GM12872 (cell line): ENCODE measurements around the gene ABLIM2.

Experiments used
- CTCF ChIP-seq: IDR thresholded peaks from 3 replicates; pipeline ENCODE4 v1.5.1; 2011; ENCODE audit warnings: low read depth, mild to moderate bottlenecking, low read length, moderate library complexity; ENCODE audit not compliant: insufficient read depth

The ABLIM2 gene

GRCh38 chr4:8093587-8094274, 64.9 kb downstream of the ABLIM2 start:
- no peak for TF ChIP-seq CTCF

GRCh38 chr4:8092282-8092681, 66.3 kb downstream of the ABLIM2 start:
- no peak for TF ChIP-seq CTCF

GRCh38 chr4:8090744-8091301, 67.8 kb downstream of the ABLIM2 start:
- TF ChIP-seq CTCF: no peak

- no peak for TF ChIP-seq CTCF
These were observed 68.3 kb downstream of the ABLIM2 start for GRCh38 chr4:8090312-8090711.

- no peak for TF ChIP-seq CTCF
These were observed 68.8 kb downstream of the ABLIM2 start for GRCh38 chr4:8089862-8090261.

GRCh38 chr4:8088966-8089491, 69.6 kb downstream of the ABLIM2 start:
- no peak for TF ChIP-seq CTCF

- no peak for TF ChIP-seq CTCF
These were observed 70.6 kb downstream of the ABLIM2 start for GRCh38 chr4:8087921-8088495.
